ENCODE results near the gene PLPP4.

- no peak for TF ChIP-seq ESRRG (CRISPR knock-in tag; IDR thresholded peaks at IDR 0.05)
- TF ChIP-seq TOX (CRISPR knock-in tag; IDR thresholded peaks at IDR 0.05; ENCODE audit: borderline replicate concordance), result no peak
- no peak for TF ChIP-seq ZFP30 (CRISPR knock-in tag; IDR thresholded peaks at IDR 0.05)
- TF ChIP-seq PATZ1 (CRISPR knock-in tag; IDR thresholded peaks at IDR 0.05; ENCODE audit: borderline replicate concordance), result no peak
These were observed 73.7 kb downstream of the PLPP4 start for GRCh38 chr10:120530699-120531098.

Measured in SK-N-SH treated with all-trans-retinoic acid at 6 μM for 48 hours (cell line).